Measurements from ENCODE around the gene DPM2.

- TF ChIP-seq CTCF (IDR thresholded peaks at IDR 0.05; ENCODE audit: insufficient read depth, low read length) (no peak), GABPA (IDR thresholded peaks at IDR 0.05; ENCODE audit: low read depth) (no peak), POLR2AphosphoS5 (IDR thresholded peaks at IDR 0.05; ENCODE audit: low read depth) (no peak), REST (IDR thresholded peaks at IDR 0.05; ENCODE audit: insufficient replicate concordance, low read depth) (no peak)
These were observed 21.6 kb downstream of the DPM2 start for GRCh38 chr9:127915801-127916719.
